H1 (cell line): ENCODE measurements around the gene DCAF15. TPM values are rescaled to one million over a fixed set of nuclear protein-coding genes. Genes with fewer than 3 reads are reported as not detected.
A peak's percentile ranks its signal among the peaks of the same experiment; 100 is the strongest.

ENCODE experiments used
- CHD1 ChIP-seq: IDR thresholded peaks from 2 replicates; pipeline ENCODE4 v1.6.1; 2012; ENCODE audit warnings: low read depth, low read length, improper control_type of control experiment
- RBBP5 ChIP-seq: IDR thresholded peaks from 2 replicates; pipeline ENCODE4 v1.7.1; 2012; ENCODE audit warnings: low read depth, mild to moderate bottlenecking, inconsistent platforms, low read length, moderate library complexity, borderline replicate concordance
- SP1 ChIP-seq: IDR thresholded peaks from 2 replicates; pipeline ENCODE4 v1.6.1; 2011; ENCODE audit warnings: low read depth, low read length
- TBP ChIP-seq: IDR thresholded peaks from 2 replicates; pipeline ENCODE4 v1.6.1; 2011; ENCODE audit warnings: low read depth, low read length, improper control_type of control experiment
- polyA plus RNA-seq, 7 experiments: library from polyadenylated mRNA; depleted of rRNA in 3 of 7; stranded (reverse) in 5 of 7; unstranded in 2 of 7; fragments of >200 nt in 5 of 7; fragments of 200-250 nt in 2 of 7; gene quantifications; 1 replicate in 5 of 7; 2 replicates in 1 of 7; 4 replicates in 1 of 7; pipeline versions ENCODE4 v1.2.1 to v1.2.3, GENCODE V29; 2011 to 2013; ENCODE audit warnings: missing spikeins in 2 of 7, mixed read lengths in 2 of 7
- total RNA-seq: library from RNA; stranded (reverse); fragmentation: NEBNext Ultra II Directional; extraction: Animal tissue kit (Norgen Biotek cat#: 25700); gene quantifications from 2 replicates; pipeline ENCODE4 v1.2.1, GENCODE V29; 2021
- TF ChIP-seq, protein P1 (sequence below): IDR thresholded peaks from 2 replicates; pipeline ENCODE4 v1.6.1; 2012; ENCODE audit warnings: inconsistent platforms

DCAF15 gene
- total and polyA plus RNA-seq, 2 of the 8 experiments (the other 6 are each of a cell fraction or from before 2014, with no cell fraction given) = 68.7 to 80.8 TPM

DNA sequence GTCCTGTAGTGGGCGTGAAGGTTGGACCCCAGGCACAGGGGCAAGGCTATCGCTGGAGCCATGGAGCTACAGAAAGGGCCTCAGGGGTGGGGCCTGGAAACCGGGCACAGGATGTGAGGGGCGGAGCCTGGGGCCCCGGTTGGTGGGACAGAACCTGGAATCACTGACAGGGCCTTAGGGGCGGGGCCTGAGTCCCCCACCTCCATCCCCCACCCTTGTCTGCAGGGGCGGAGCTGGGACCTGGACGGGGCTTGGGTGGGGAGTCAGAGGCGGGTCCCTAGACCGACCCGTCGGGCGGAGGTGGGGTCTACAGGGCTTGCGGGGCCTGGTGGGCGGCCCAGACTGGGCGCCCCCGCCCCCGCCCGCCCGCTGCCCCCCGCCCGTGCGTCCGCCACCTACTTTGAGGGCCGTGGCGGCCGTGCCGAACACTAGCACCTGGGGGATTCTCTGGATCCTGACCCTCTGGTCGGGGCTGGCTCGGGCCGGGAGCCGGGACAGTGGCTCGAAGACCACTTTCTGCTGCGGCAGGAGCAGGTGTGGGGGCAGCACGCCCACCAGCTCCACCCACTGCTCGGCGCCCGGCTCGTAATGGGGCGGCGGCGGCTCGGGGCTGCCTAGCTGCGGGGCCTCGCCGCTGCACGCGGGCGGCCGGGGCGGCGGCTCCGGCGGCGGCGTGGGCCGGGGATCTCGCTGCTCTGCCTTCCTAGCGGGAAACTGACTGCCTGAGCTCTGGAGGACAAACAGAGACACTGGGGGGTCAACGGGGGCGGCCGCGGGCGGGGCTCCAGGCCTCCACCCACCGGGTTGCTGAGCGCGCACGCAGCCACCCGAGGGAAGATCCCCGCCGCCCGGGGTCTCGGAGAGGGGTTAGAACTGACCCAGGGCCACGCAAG, 26.3 kb downstream of the DCAF15 start (continued):
- TF ChIP-seq RBBP5 (peak; percentile 67; the same call in 1 of the 2 replicates), SP1 (peak; percentile 64; the same call in 1 of the 2 replicates), CHD1 (no peak), TBP (peak; percentile 23; the same call in 1 of the 2 replicates)
- TF ChIP-seq, protein P1, sequence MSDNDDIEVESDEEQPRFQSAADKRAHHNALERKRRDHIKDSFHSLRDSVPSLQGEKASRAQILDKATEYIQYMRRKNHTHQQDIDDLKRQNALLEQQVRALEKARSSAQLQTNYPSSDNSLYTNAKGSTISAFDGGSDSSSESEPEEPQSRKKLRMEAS = no peak
